Measurements from ENCODE around the gene ADAM12.
A peak's percentile ranks its signal among the peaks of the same experiment; 100 is the strongest.

ADAM12 gene

GRCh38 chr10:126188679-126189200 is 199.5 kb downstream of the ADAM12 start:
- H3K4me3 ChIP-seq (ENCODE audit: low read depth, low read length) = no peak overlapping the region

GRCh38 chr10:126187399-126187798 is 200.9 kb downstream of the ADAM12 start:
- ChIA-PET POLR2A (no interaction called here), CTCF (interaction anchor here (0.6 kb wide), 1 partner anchor 99 kb away, joined by 4 read pairs; no protein-coding TSS in a partner anchor)
- no peak overlapping the region for H3K4me3 ChIP-seq (ENCODE audit: low read depth, low read length)
- H3K9me3 ChIP-seq (ENCODE audit: control insufficient read depth, insufficient read depth, low read depth, low read length) = no peaks in the 10 kb centered on the region
- no peak for TF ChIP-seq ZNF169 (tag by site-specific recombination; IDR thresholded peaks at IDR 0.05)
- no peak for TF ChIP-seq ZNF555 (tag by site-specific recombination; conservative IDR thresholded peaks at IDR 0.05)
- 0 out of 2 replicates have a peak, but pooled peaks have one; percentile 20 for TF ChIP-seq ZNF768 (tag by site-specific recombination; IDR thresholded peaks at IDR 0.05)
- H3K27ac ChIP-seq (ENCODE audit: extremely low read depth, low read depth, low read length) = no peak overlapping the region
- no peaks in the 10 kb centered on the region for H3K4me1 ChIP-seq (ENCODE audit: control insufficient read depth, insufficient read depth, low read length)
- H3K36me3 ChIP-seq (ENCODE audit: control insufficient read depth in 2 of 2, insufficient read depth in 1 of 2, low read length in 2 of 2) = no peaks in the 10 kb centered on the region

More at GRCh38 chr10:126188679-126189200, 199.5 kb downstream of the ADAM12 start:
- no peaks in the 10 kb centered on the region for H3K9me3 ChIP-seq (ENCODE audit: control insufficient read depth, insufficient read depth, low read depth, low read length)
- POLR2A ChIA-PET = no interaction called here
- TF ChIP-seq SCRT1 (tag by site-specific recombination; IDR thresholded peaks at IDR 0.05; ENCODE audit: borderline replicate concordance) (peak; percentile 76), ZNF366 (tag by site-specific recombination; conservative IDR thresholded peaks at IDR 0.05) (peak; percentile 83), KLF10 (tag by site-specific recombination; IDR thresholded peaks at IDR 0.05) (no peak), ZBTB17 (tag by site-specific recombination; IDR thresholded peaks at IDR 0.05) (peak; percentile 51; the same call in 1 of the 2 replicates), SCRT2 (tag by site-specific recombination; IDR thresholded peaks at IDR 0.05) (peak; percentile 58)
- no peaks in the 10 kb centered on the region for H3K36me3 ChIP-seq (ENCODE audit: control insufficient read depth in 2 of 2, insufficient read depth in 1 of 2, low read length in 2 of 2)
- no peak overlapping the region for H3K27ac ChIP-seq (ENCODE audit: extremely low read depth, low read depth, low read length)
- H3K4me1 ChIP-seq (ENCODE audit: control insufficient read depth, insufficient read depth, low read length) = no peaks in the 10 kb centered on the region
- CTCF ChIA-PET = no interaction called here

- Histone ChIP-seq H3K4me3 (ENCODE audit: low read depth, low read length) (no peak overlapping the region), H3K4me1 (ENCODE audit: control insufficient read depth, insufficient read depth, low read length) (no peaks in the 10 kb centered on the region), H3K9me3 (ENCODE audit: control insufficient read depth, insufficient read depth, low read depth, low read length) (no peaks in the 10 kb centered on the region), H3K36me3 (ENCODE audit: control insufficient read depth in 2 of 2, insufficient read depth in 1 of 2, low read length in 2 of 2) (no peaks in the 10 kb centered on the region), H3K27ac (ENCODE audit: extremely low read depth, low read depth, low read length) (no peak overlapping the region)
- no peak for TF ChIP-seq YY1 (tag by site-specific recombination; IDR thresholded peaks at IDR 0.05)
- TF ChIP-seq ZNF16 (tag by site-specific recombination; IDR thresholded peaks at IDR 0.05; ENCODE audit: low read depth) = no peak
- CTCF ChIA-PET = no interaction called here
- POLR2A ChIA-PET = no interaction called here
Observed at GRCh38 chr10:126186766-126187165, 201.5 kb downstream of the ADAM12 start.

- ChIA-PET POLR2A (no interaction called here), CTCF (no interaction called here)
- no peaks in the 10 kb centered on the region for H3K9me3 ChIP-seq (ENCODE audit: control insufficient read depth, insufficient read depth, low read depth, low read length)
- H3K27ac ChIP-seq (ENCODE audit: extremely low read depth, low read depth, low read length) = no peak overlapping the region
- no peaks in the 10 kb centered on the region for H3K36me3 ChIP-seq (ENCODE audit: control insufficient read depth in 2 of 2, insufficient read depth in 1 of 2, low read length in 2 of 2)
- H3K4me3 ChIP-seq (ENCODE audit: low read depth, low read length) = no peak overlapping the region
- H3K4me1 ChIP-seq (ENCODE audit: control insufficient read depth, insufficient read depth, low read length) = no peaks in the 10 kb centered on the region
- TF ChIP-seq ZNF664 (tag by site-specific recombination; IDR thresholded peaks at IDR 0.05) (no peak), ZNF530 (tag by site-specific recombination; IDR thresholded peaks at IDR 0.05; ENCODE audit: low read depth) (no peak), ZNF24 (tag by site-specific recombination; IDR thresholded peaks at IDR 0.05) (no peak), ZNF571 (tag by site-specific recombination; IDR thresholded peaks at IDR 0.05) (no peak), ZNF791 (tag by site-specific recombination; IDR thresholded peaks at IDR 0.05) (no peak), ZSCAN16 (tag by site-specific recombination; IDR thresholded peaks at IDR 0.05) (no peak), ZNF133 (tag by site-specific recombination; IDR thresholded peaks at IDR 0.05) (no peak), ZIC2 (tag by site-specific recombination; IDR thresholded peaks at IDR 0.05) (no peak), ZNF600 (tag by site-specific recombination; IDR thresholded peaks at IDR 0.05) (no peak), PRDM2 (tag by site-specific recombination; IDR thresholded peaks at IDR 0.05; ENCODE audit: borderline replicate concordance) (no peak), ZNF624 (tag by site-specific recombination; IDR thresholded peaks at IDR 0.05) (no peak)
Observed at GRCh38 chr10:126185676-126186447, 202.4 kb downstream of the ADAM12 start.
